SK-N-SH (cell line): Measurements from ENCODE around the gene GNG13. TPM values are rescaled to one million over a fixed set of nuclear protein-coding genes. Genes with fewer than 3 reads are reported as not detected.

ENCODE experiments used
- CTCF ChIA-PET: fragments of 300-600, 350-600 bp; formaldehyde crosslinking; extraction: SDS; loops from one replicate; lab custom pipeline; 2021; lab: Yijun Ruan, JAX
- POLR2A ChIA-PET: fragments of 350-600 bp; sonication (Branson Sonifier 250); formaldehyde crosslinking; extraction: SDS; loops from one replicate; lab custom pipeline; 2020; ENCODE audit warnings: antibody characterized with exemption, inconsistent platforms; lab: Yijun Ruan, JAX
- DNase-seq: peaks from one replicate; pipeline ENCODE4 v3.0.0; 2012
- H2AFZ ChIP-seq: fragments of 200-600 bp; sonication (generic); 2 replicates; pipeline ENCODE4 v1.8.1; 2016; ENCODE audit warnings: antibody characterized with exemption, mild to moderate bottlenecking, low read depth
- H3F3A ChIP-seq: fragments of 200-600 bp; sonication (generic); replicated peaks from 2 replicates; pipeline ENCODE3; 2016; ENCODE audit warnings: antibody characterized with exemption, mild to moderate bottlenecking; ENCODE audit not compliant: insufficient read depth
- H3K27ac ChIP-seq, 2 experiments: fragments of 200-500 bp in 1 of 2; fragments of 200-600 bp in 1 of 2; sonication (Bioruptor generic) in 1 of 2; sonication (generic), shearing (Covaris generic) in 1 of 2; 2 replicates each; pipeline versions ENCODE4 v1.5.1 to v1.6.1; 2014 to 2016; ENCODE audit warnings: low read depth in 2 of 2, inconsistent platforms in 1 of 2, low read length in 1 of 2, mild to moderate bottlenecking in 1 of 2, mixed read lengths in 1 of 2
- H3K27me3 ChIP-seq: fragments of 200-600 bp; sonication (generic), shearing (Covaris generic); 2 replicates; pipeline ENCODE4 v1.6.1; 2016; ENCODE audit warnings: mixed run types; ENCODE audit not compliant: insufficient read depth
- H3K36me3 ChIP-seq, 2 experiments: fragments of 200-500 bp in 1 of 2; fragments of 200-600 bp in 1 of 2; sonication (Bioruptor generic) in 1 of 2; sonication (generic) in 1 of 2; replicated peaks in 1 of 2; 2 replicates each; pipeline versions ENCODE3 to v1.5.1; 2014 to 2016; ENCODE audit warnings: low read length in 1 of 2, mild to moderate bottlenecking in 1 of 2; ENCODE audit not compliant: insufficient read depth in 2 of 2, control insufficient read depth in 1 of 2
- H3K4me1 ChIP-seq, 2 experiments: fragments of 200-500 bp in 1 of 2; fragments of 200-600 bp in 1 of 2; sonication (Bioruptor generic) in 1 of 2; sonication (generic), shearing (Covaris generic) in 1 of 2; 2 replicates each; pipeline versions ENCODE4 v1.5.1 to v1.6.1; 2014 to 2016; ENCODE audit warnings: low read depth in 1 of 2, low read length in 1 of 2, mixed run types in 1 of 2; ENCODE audit not compliant: insufficient read depth in 2 of 2, control insufficient read depth in 1 of 2
- H3K4me2 ChIP-seq: fragments of 200-600 bp; sonication (generic), shearing (Covaris generic); 2 replicates; pipeline ENCODE4 v1.6.1; 2017; ENCODE audit warnings: mixed run types
- H3K4me3 ChIP-seq, 2 experiments: fragments of 200-500 bp in 1 of 2; fragments of 200-600 bp in 1 of 2; sonication (Bioruptor generic) in 1 of 2; sonication (generic), shearing (Covaris generic) in 1 of 2; 2 replicates each; pipeline versions ENCODE4 v1.5.1 to v1.8.1; 2014 to 2016; ENCODE audit warnings: low read depth in 2 of 2, inconsistent platforms in 1 of 2, low read length in 1 of 2, mild to moderate bottlenecking in 1 of 2, mixed read lengths in 1 of 2, moderate library complexity in 1 of 2
- H3K79me2 ChIP-seq: fragments of 200-600 bp; sonication (generic); 2 replicates; pipeline ENCODE4 v1.8.1; 2017; ENCODE audit warnings: mild to moderate bottlenecking; ENCODE audit not compliant: insufficient read depth
- H3K9ac ChIP-seq: fragments of 200-600 bp; sonication (generic); 2 replicates; pipeline ENCODE4 v1.6.1; 2017; ENCODE audit warnings: mixed run types
- H3K9me2 ChIP-seq: fragments of 200-600 bp; sonication (generic); 2 replicates; pipeline ENCODE4 v1.6.1; 2017; ENCODE audit warnings: mixed run types
- H3K9me3 ChIP-seq: fragments of 200-600 bp; sonication (generic); 2 replicates; pipeline ENCODE4 v1.6.1; 2017; ENCODE audit warnings: mixed run types, mild to moderate bottlenecking, moderate library complexity
- H4K20me1 ChIP-seq: fragments of 200-600 bp; sonication (generic); 2 replicates; pipeline ENCODE4 v1.6.1; 2017; ENCODE audit warnings: mild to moderate bottlenecking, mixed run types; ENCODE audit not compliant: insufficient read depth
- CHD2 ChIP-seq: fragments of 150-350 bp; IDR thresholded peaks from 2 replicates; pipeline ENCODE4 v1.6.1; 2018; ENCODE audit warnings: low read length; ENCODE audit not compliant: partially characterized antibody
- CTCF ChIP-seq: fragments of 200-600 bp; sonication (generic); IDR thresholded peaks from 2 replicates; pipeline ENCODE4 v1.6.1; 2017; ENCODE audit warnings: antibody characterized with exemption, mild to moderate bottlenecking, moderate library complexity
- ELF1 ChIP-seq: IDR thresholded peaks from 2 replicates; pipeline ENCODE4 v1.4.0; 2012
- EP300 ChIP-seq, 2 experiments: IDR thresholded peaks; 2 replicates each; pipeline versions ENCODE4 v1.4.0 to v1.6.1; 2012; ENCODE audit warnings: borderline replicate concordance in 1 of 2, low read depth in 1 of 2, low read length in 1 of 2
- FOXM1 ChIP-seq: IDR thresholded peaks from 2 replicates; pipeline ENCODE4 v1.4.0; 2012; ENCODE audit warnings: low read depth, mild to moderate bottlenecking
- GATA2 ChIP-seq: sonication (generic); formaldehyde crosslinking; IDR thresholded peaks from 2 replicates; pipeline ENCODE4 v1.5.0; 2020; ENCODE audit warnings: mild to moderate bottlenecking, missing genetic modification reagents
- IRF3 ChIP-seq: fragments of 150-350 bp; IDR thresholded peaks from 2 replicates; pipeline ENCODE4 v1.6.1; 2016; ENCODE audit warnings: mild to moderate bottlenecking, low read depth, low read length
- MAX ChIP-seq: IDR thresholded peaks from 2 replicates; pipeline ENCODE4 v1.4.0; 2012; ENCODE audit warnings: low read depth
- MXI1 ChIP-seq: IDR thresholded peaks from 2 replicates; pipeline ENCODE4 v1.6.1; 2012; ENCODE audit warnings: mild to moderate bottlenecking, low read depth, low read length, improper control_type of control experiment
- NFIC ChIP-seq: IDR thresholded peaks from 2 replicates; pipeline ENCODE4 v1.4.0; 2012; ENCODE audit warnings: borderline replicate concordance
- NRF1 ChIP-seq: IDR thresholded peaks from 2 replicates; pipeline ENCODE4 v1.6.1; 2012; ENCODE audit warnings: low read depth, mild to moderate bottlenecking, low read length
- PBX3 ChIP-seq: IDR thresholded peaks from 2 replicates; pipeline ENCODE4; 2012
- POLR2AphosphoS5 ChIP-seq: IDR thresholded peaks from 2 replicates; pipeline ENCODE4 v1.6.1; 2012; ENCODE audit warnings: low read depth, low read length
- REST ChIP-seq: IDR thresholded peaks from 2 replicates; pipeline ENCODE4 v1.6.1; 2012; ENCODE audit warnings: mild to moderate bottlenecking, low read depth, low read length, moderate library complexity
- RFX5 ChIP-seq: IDR thresholded peaks from 2 replicates; pipeline ENCODE4 v1.6.1; 2012; ENCODE audit warnings: mild to moderate bottlenecking, improper control_type of control experiment, low read length
- RXRA ChIP-seq: IDR thresholded peaks from 2 replicates; pipeline ENCODE4 v1.4.0; 2012; ENCODE audit warnings: low read depth, mild to moderate bottlenecking, borderline replicate concordance
- SIN3A ChIP-seq: IDR thresholded peaks from 2 replicates; pipeline ENCODE4 v1.6.1; 2012; ENCODE audit warnings: low read depth, mild to moderate bottlenecking, low read length, moderate library complexity, borderline replicate concordance
- TCF12 ChIP-seq: IDR thresholded peaks from 2 replicates; pipeline ENCODE4 v1.4.0; 2012
- TEAD4 ChIP-seq: IDR thresholded peaks from 2 replicates; pipeline ENCODE4 v1.4.0; 2012; ENCODE audit warnings: mild to moderate bottlenecking, borderline replicate concordance; ENCODE audit not compliant: insufficient read depth
- WGBS: methylation state at CpG from one replicate; pipeline ENCODE4 v1.1.6; 2017; ENCODE audit warnings: low lambda C conversion rate; 5-methylcytosine and 5-hydroxymethylcytosine counted together
- polyA plus RNA-seq, 3 experiments: library from polyadenylated mRNA; depleted of rRNA; stranded (reverse); fragments of >200 nt; gene quantifications; 2 replicates each; pipeline ENCODE4 v1.2.3, GENCODE V29; 2012

The GNG13 gene
- polyA plus RNA-seq, 1 of the 3 experiments (the other 2 are of a cell fraction) = not detected

- Histone ChIP-seq H3K4me1 (no peaks in the 10 kb centered on the region), H3K36me3 (no peaks in the 10 kb centered on the region), H3K4me3 (no peak overlapping the region), H3F3A (no peaks in the 10 kb centered on the region), H3K9ac (no peak overlapping the region), H3K79me2 (no peaks in the 10 kb centered on the region), H3K27me3 (no peaks in the 10 kb centered on the region), H2AFZ (no peak overlapping the region), H3K4me2 (no peak overlapping the region), H3K9me2 (no peaks in the 10 kb centered on the region), H3K27ac (no peak overlapping the region), H4K20me1 (no peaks in the 10 kb centered on the region), H3K9me3 (no peaks in the 10 kb centered on the region)
- no peak for DNase-seq
- ChIA-PET POLR2A (no interaction called here), CTCF (interaction anchor here (1.1 to 1.6 kb wide), 2 partner anchors 11 to 61 kb away, joined by 3 to 4 read pairs; no protein-coding TSS in a partner anchor)
- TF ChIP-seq RFX5 = no peak
- no peak for TF ChIP-seq MAX
- TF ChIP-seq REST = no peak
- no peak for TF ChIP-seq POLR2AphosphoS5
- no peak for TF ChIP-seq NFIC
- TF ChIP-seq IRF3 = no peak
- no peak for TF ChIP-seq MXI1
- no peak for TF ChIP-seq RXRA
- no peak for TF ChIP-seq TEAD4
- TF ChIP-seq SIN3A = no peak
- no peak for TF ChIP-seq GATA2 (CRISPR knock-in tag)
- TF ChIP-seq PBX3 = no peak
- TF ChIP-seq CTCF = no peak
- no peak for TF ChIP-seq CHD2
- no peak for TF ChIP-seq ELF1
- no peak for TF ChIP-seq FOXM1
- TF ChIP-seq NRF1 = no peak
- no peak for TF ChIP-seq TCF12
- no peak for TF ChIP-seq EP300 (IDR thresholded peaks at IDR 0.05; ENCODE audit: borderline replicate concordance in 1 of 2, low read depth in 1 of 2, low read length in 1 of 2)
- no CpG with 5 or more reads among the region's 18 CpGs for WGBS
Measured at GRCh38 chr16:772959-773358, 27.6 kb downstream of the GNG13 start.
